ENCODE measurements around the gene LPIN2.
A peak's percentile ranks its signal among the peaks of the same experiment; 100 is the strongest.
"Not testable (repeated sequence)": the region's sequence is repeated elsewhere in the genome, so short reads cannot be mapped to it uniquely, and the experiment has no call there.

The LPIN2 gene

DNA sequence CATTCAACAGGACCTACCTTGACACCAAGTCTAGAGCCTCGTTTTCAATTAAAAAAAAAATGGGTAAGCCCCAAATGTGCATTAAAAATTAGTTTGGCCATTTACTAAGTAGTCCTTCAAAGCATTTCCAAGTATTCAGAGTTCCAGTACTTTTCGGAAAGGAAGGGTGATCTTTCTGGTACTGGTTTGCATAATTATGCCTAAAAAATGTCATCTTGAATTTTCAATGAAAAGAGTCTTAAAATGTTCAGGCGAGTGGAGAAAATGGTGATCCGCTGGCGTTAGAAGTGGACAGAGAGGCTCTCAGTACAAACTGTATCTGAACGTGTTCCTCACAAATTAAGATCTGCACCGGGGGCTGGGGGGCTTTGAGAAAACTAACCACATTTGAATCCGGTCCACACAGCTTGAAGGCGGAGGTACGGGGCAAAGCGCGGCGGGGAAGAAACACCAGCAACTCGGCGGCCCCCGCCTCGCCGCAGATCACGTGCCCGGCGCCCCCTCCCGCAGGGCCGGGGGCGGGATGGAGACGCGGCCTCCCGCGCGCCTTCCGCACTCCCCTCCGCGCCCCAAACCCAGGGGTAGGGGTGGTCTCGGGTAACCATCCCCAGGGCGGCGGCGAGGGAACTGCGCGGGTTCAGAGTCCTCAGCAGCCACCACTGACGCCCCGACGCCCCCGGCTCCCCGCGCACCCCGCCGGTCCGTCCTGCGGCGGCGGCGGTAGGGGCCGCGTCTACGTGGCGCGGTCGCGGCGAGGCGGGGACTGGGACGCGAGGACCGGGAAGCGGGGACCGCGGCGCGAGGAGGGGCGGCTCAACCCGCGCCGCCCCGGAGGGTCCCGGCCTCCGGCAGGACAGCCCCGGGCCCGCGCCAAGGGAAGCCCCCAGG is 564 bp downstream of the LPIN2 start:
- DNase-seq (ENCODE audit: low read depth in 3 of 3, low spot score in 1 of 3) = peak in 2 of 3 donors; percentile 14 to 35

DNA sequence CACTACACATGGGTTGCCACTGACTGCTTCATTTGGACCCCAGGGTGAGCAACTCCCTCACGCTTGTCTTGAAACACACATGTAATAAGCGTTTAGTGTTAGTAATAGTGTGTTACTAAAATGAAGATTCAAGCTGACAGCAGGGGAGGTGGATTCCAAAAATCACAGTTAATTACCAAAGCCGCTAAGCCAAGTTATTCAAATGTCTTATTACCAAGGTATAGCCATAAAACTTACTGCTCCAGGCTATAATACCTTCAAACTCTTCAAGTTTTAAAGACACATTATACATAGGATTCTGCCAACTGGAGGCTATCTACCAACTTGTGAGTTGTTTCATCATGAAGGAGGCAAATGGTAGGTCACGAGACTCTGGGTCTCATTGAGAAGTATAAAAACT is 2.9 kb downstream of the LPIN2 start:
- no peak for DNase-seq (ENCODE audit: low read depth in 3 of 3, low spot score in 1 of 3)

DNA sequence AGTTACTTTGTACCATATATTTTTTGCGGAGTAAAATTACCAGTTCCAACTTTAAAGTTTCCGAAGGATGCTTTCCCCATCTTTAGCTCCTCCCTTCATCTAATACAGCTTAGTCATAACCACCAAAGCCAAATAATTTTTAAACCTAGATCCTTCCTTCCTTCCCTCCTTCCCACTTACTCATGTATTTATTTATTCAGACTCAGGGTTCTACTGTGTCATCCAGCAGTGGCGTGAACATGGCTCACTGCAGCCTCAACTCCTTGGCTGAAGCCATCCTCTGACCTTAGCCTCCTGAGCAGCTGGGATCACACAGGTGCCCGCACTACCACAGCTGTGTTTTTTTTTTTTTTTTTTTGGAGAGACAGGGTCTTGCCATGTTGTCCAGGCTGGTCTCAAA is 4.4 kb downstream of the LPIN2 start:
- no peak for DNase-seq (ENCODE audit: low read depth in 3 of 3, low spot score in 1 of 3)

DNA sequence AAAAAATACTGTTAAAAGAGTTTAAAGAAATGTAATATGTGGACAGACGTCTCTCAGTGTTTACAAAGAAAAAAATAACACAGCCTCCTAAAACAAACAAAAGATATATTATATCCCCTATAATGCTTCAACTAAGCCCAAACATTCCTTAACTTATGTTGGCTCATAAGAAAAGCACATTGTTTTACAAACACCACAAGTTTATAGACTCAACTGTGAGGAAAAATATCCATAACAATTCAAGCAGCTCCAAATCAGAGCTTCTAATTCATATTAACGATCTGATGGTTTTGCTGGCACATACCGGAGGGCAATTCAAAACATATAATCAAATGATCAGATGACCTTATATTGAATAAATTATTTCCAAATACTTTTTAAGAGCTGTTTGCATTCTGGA is 5.5 kb downstream of the LPIN2 start:
- DNase-seq (ENCODE audit: low read depth in 3 of 3, low spot score in 1 of 3) = no peak

DNA sequence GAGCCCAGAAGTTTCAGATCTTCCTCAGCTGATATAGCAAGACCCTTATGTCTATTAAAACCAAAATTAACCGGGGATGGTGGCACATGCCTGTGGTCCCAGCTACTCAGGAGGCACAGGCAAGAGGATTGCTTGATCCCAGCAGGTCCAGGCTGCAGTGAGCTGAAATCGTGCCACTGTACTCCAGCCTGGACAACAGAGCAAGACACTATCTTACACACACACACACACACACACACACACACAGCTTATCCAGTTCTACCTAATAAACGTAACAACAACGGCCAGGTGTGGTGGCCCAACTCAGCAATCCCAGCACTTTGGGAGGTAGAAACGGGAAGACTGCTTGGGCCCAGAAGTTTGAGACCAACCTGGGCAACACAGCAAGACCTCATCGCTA is 7.5 kb downstream of the LPIN2 start:
- DNase-seq (ENCODE audit: low read depth in 3 of 3, low spot score in 1 of 3) = no peak

DNA sequence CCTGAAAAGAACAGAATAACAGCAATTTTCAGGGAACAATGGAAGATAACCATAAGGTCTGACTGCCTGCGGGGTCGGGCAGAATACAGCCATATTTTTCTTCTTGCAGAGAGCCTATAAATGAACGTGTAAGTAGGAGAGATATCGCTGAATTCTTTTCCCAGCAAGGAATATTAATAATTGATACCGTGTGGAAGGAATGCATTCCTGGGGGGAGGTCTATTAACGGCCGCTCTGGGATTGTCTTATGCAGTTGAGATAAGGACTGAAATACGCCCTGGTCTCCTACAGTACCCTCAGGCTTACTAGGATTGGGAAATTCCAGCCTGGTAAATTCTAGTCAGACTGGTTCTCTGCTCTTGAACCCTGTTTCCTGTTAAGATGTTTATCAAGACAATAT is 9.2 kb downstream of the LPIN2 start:
- DNase-seq (ENCODE audit: low read depth in 3 of 3, low spot score in 1 of 3) = not testable (repeated sequence)

DNA sequence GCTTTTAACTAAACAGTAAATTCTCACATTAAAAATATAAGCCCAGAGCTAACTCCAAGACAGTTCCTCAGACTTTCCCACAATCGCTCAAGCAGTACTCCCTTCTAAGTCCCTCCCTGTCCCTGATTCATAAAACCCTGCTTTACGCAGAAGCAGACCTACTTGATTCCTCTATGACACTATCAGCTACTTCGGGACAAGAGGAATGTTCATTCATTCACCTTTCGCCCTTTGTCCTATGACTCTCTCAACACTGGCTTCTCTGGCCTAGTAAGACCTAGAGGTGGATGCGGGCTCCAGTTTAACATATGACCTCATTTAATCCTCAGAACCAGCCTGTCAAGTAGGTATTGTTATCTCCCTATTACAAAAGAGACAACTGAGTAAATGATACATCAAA is 10.2 kb downstream of the LPIN2 start:
- no peak for DNase-seq (ENCODE audit: low read depth in 3 of 3, low spot score in 1 of 3)

DNA sequence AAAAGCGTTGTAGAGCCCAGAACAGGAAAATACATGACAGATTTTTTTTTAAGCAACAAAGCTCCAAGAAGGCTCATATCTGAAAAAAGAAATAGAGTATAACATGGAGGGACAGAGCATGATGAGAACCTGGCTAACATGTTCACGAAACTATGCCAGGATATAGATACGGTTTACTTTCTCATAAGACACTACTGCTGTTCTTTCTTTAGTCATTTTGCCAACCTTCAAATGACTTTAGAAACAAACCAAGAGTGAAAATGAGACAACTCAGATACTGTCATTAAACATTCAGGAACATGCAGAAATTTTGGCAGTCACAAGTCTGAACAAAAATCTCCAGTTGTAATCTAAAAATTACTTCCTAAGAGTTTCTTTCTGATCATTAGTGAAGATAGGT is 14.3 kb downstream of the LPIN2 start:
- no peak for DNase-seq (ENCODE audit: low read depth in 3 of 3, low spot score in 1 of 3)

DNA sequence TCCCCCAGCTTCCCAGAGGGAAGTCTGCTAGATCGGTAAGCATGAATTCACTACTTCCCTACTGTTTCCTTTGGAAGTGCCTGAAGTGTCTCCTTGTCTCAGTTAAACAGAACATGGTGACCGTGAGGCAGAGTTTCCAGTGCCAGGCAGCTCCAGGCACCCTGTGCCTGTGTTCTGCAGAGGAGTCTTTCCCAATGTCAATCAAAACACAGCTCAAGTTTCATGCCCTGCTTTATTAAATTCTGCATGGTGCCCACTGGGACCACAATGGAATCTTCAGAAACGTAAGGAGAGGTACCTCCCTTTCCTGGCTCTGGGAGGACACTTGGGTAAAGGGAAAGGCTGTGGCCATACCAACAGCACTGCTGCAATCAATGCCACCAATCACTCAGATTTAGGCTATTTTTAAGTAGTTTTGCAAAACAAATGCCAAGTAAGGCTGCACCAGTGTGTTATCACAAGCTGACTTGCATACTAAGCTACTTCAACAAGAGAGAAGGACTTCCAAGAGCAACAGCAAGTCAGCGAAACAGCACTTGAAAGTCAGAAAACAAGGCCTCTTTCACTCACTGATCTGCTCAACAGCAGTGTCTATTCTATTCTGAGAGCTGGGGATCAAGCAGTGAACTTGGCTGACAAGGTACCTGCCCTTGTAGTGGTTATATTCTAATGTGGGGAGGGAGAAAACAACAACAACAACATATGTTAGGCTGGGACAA is 14.9 kb downstream of the LPIN2 start:
- no peak for DNase-seq (ENCODE audit: low read depth in 3 of 3, low spot score in 1 of 3)

DNA sequence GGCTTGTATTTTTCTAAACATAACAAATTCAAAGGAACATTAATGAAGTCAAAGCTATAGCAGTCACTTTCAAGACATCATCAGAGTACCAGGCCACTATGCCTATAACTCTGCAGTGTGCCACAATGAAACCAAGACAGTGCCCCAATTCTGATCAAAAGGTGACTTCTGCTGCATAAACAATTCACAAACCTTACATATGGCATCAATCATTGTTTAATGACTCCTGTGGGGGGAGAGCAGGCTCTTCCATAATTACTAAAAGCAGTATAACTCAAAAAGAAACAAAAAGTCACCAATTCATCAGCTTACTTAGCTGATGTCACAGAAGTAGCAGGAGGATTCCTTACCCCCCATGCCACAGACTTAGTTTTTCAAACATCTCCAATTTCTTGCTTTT is 15.5 kb downstream of the LPIN2 start:
- no peak for DNase-seq (ENCODE audit: low read depth in 3 of 3, low spot score in 1 of 3)

DNA sequence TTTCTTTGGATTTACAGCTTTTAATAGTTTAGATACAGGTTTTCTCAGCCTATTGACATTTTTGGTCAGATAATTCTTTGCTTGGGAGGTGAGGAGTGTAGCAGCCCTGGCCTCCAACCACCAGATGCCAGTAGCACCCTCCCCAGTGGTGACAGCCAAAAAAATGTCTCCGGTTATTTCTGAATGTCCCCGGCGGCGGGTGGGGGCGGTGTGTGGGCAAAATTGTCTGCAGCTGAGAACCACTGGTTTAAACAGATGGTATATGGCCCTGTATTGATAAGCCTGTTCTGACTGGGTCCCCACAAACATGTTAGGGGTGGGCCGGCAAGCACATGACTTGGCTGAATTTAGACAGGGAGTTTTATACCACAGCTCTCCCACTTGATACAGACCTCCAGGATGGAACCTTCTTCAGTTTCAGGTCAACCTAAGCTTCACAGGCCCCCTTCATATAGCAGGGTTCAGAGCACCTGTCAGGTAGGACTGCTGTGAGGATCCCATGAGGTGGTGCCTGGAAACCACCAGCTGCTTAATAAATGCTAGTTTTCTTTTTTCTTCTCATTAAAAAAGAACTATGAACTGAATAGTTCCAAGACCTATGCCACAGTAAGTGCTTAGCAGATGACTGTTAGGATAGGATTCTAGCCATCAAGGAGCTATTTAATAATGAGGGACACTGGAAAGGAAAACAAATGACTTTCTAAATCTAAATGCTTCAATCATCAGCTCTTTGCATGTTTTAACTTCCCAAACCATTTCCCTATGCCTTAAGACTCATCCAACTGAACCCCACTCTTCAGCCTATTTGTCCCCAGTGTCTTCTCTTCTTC is 18.1 kb downstream of the LPIN2 start:
- DNase-seq (ENCODE audit: low read depth in 3 of 3, low spot score in 1 of 3) = peak; percentile 31 to 60 (median 49)

DNA sequence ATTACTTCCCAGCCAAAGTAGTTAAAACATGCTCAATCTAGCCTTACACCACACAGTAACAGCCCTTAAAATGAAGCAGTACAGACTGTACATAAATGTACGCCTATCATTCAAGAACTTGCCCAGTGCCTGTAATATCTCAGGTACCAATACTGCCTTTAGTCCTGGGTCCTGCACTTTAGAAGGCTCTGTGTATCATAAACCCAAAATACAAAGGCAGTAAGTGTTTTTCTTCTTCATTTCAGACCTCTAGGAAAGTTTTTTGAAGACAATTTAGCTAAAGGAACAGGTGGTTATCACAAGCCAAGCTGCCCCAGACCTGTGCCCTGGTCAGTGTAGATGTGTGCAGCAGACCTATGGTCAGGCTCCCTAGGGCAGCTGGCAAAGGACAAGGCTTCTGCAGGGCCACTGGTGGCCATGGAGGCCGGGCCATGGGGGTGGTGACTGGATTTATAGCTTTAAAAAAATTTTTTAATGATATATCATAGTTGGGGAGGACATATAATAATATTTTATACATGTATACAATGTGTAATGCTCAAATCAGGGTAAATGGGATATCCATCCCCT is 18.8 kb downstream of the LPIN2 start:
- no peak for DNase-seq (ENCODE audit: low read depth in 3 of 3, low spot score in 1 of 3)

DNA sequence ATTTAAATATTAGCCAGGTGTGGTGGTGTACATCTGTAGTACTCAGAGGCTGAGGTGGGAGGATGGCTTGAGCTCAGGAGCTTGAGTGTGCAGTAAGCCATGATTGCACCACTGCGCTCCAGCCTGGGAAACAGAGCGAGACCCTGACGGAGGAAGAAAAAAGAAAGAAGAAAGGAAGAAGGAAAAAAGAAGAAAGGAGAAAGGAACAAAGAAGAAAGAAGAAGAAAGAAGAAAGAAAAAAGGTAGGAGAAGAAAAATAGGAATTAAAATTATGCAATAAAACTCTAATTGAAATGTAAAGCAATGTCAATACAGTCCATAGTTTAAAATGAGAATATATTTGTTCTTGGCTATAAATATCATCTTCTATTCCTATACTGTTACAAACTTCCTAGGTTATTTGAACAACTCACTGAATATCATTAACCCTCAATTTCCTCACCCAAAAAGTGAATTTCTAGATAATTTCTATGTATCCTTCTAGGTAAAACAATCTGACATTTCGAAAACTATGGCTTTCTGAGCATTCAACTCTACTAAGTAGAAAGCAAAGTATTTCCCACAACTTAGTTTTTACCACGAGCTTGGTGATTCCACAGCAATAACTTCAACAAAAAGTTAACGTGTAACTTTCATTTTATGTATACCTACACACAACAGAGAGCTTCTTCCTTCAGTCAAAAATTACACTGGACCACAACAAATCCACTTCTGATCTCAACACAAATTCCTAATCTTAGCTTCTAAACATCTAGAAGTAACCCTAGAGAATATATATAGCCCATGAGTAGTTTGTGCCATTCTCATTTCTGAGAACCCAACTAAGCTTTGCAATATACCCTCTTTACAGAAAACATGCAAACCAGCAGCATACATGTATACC is 19.7 kb downstream of the LPIN2 start:
- no peak for DNase-seq (ENCODE audit: low read depth in 3 of 3, low spot score in 1 of 3)

DNA sequence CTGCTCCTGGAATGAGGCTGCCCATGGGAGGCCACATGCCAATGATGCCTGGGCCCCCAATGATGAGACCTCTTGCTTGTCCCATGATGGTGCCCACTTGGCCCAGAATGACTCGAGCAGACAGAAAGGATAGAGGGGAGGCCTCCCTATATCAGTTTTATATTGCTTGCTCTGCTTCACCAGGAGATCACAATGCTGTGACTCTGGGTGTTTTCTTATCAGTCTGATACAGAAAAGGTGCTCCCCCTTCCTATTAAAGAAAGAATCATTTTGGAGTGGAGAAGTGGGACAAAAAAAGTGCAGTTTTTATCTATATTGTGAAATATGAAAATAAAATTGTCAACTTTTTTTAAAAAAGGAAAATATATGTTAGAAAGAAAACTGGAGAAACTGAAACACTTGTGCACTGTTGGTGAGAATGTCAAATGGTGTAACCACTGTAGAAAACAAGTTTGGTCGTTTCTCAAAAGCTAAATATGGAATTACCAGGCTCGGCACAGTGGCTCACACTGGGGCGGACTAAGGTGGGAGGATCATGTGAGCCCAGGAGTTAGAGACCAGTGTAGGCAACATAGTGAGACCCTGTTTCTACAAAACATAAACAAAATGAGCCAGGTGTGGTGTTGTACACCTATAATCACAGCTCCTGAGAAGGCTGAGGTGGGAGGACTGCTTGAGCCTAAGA is 21.8 kb downstream of the LPIN2 start:
- no peak for DNase-seq (ENCODE audit: low read depth in 3 of 3, low spot score in 1 of 3)

DNA sequence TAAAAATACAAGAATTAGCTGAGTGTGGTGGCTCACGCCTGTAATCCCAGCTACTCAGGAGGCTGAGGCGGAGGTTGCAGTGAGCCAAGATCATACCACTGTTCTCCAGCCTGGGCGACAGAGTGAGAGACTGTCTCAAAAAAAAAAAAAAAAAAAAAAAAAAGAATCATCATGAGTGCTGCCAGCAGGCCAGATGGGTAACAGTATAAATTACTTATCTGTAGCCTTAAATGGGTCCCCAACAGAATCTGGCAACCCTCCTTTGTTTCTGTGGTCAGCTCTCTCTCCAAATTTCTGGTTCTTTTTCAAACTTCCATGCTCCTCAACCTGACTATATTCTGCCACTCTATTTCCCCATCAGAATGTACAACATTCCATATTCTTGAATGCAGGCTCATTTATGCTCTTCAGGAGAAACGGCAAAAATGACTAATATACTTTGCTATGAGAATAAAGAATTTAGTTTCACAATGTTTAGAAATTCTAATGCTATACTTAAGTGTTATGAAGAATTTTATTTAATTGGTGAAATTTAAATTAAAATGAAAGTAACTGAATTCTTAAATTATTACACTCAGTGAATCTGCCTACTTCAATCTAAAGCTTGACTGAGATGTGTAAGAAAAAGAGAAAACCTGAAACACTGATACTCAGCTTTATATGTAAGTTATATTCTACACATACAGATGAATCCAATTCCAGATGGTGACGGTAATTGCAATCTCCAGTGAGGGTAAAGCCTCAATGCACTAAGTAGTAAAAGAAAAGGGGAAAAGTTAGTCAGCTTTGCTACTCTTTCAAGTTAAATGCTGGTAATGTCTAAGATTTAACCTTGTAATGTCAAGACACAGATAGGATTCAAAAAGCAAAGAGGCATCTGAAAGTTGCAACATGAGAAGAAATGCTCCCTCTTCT is 24.8 kb downstream of the LPIN2 start:
- DNase-seq (ENCODE audit: low read depth in 3 of 3, low spot score in 1 of 3) = no peak

DNA sequence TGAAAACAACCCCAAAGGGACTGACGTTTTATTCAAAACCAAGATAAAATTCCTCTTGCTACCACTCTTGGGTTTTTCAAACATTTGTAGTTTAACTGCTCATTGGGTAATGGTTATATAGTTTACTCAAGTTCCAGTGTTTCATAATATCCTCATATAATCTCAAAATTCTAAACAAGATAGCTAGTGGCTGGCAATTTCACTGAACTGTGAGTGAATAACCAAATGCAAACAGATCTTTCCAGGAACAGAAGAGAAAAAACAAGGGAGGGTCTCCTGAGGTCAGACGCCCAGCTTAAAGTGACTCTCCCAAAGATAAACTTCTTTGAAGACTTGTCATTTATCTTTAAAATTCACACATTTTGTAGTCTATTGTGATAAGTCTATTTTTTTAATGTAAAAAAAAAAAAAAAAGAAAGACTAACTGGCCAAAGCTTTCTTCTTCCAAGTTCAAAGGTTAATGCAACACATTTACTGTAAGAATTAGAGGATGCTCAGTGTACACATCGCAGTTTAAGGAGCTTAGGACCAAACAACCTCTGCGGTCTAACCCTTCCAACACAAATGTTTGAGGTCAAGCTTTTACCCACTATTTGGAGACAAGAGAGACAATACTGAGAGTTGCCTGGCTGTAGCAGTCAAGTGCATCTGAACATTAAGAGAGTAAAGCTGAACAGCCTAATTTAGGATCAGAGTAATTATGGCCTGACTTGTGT is 26.6 kb downstream of the LPIN2 start:
- DNase-seq (ENCODE audit: low read depth in 3 of 3, low spot score in 1 of 3) = no peak

DNA sequence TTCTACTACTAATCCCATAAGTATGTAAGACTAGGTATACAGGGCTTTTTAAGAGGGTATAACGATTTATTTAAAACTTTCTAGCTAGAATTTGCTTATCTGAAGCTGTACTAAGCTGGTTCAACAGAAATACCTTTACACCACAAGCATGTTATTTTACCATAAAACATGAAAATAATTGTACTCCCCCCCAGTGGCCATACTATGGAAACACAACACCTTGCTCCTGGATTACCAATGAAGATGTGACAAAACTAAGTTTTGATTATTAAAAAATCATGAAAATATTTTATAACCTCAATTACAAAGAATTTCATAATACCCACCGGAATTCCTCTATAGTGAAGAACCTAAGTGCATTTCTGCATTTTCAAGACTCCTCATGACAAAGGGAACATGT is 27.3 kb downstream of the LPIN2 start:
- no peak for DNase-seq (ENCODE audit: low read depth in 3 of 3, low spot score in 1 of 3)

DNA sequence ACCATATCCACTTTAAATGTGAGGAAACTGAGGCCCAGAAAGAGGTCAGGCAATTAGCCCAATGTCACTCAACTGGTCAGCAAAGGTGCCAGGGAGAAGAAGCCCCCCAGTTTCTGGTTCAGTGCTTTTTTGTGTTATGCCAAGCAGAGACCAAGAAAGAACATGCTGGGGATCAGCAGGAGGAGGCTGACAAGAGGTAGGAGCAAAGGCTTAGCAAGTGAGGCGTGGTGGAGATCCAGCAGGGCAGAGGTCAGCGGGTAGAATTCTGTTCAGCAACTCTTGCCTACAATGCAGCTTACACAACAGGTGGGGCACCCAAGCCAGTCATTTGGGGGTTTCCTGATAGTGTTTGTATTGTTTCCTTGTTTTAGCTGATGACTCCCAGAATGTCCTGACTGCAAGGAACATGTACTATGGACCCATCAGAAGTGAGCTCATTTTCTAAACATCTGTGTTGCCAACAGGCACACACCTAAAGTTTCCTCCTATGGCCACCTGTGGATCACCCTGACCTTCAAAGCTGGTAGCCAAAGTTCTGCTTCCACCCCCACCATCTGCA is 28.2 kb downstream of the LPIN2 start:
- DNase-seq (ENCODE audit: low read depth in 3 of 3, low spot score in 1 of 3) = no peak

All from stimulated activated CD4-positive, alpha-beta T cell treated with anti-CD3 and anti-CD28 coated beads, TNF-alpha, amount 100 ng/mL, for 1 hour (primary cell).